ENCODE data around the gene SVIL.
"Not testable (repeated sequence)": the region's sequence is repeated elsewhere in the genome, so short reads cannot be mapped to it uniquely, and the experiment has no call there.

Gene SVIL

GRCh38 chr10:29539412-29539811 lies 95.4 kb downstream of the SVIL start:
- no peak overlapping the region for H2AFZ ChIP-seq (ENCODE audit: low read length)
- no peak overlapping the region for H3K27ac ChIP-seq (ENCODE audit: low read length)
- no peak for DNase-seq
- H3K9me3 ChIP-seq (replicated peaks; ENCODE audit: insufficient read depth, low read length): no peaks in the 10 kb centered on the region
- no peak overlapping the region for H3K4me3 ChIP-seq (ENCODE audit: low read length)
- H3K4me1 ChIP-seq (ENCODE audit: low read length): no peaks in the 10 kb centered on the region
- H3K4me2 ChIP-seq (ENCODE audit: low read depth, low read length): no peak overlapping the region
- H3K79me2 ChIP-seq (ENCODE audit: low read length): no peaks in the 10 kb centered on the region
- no peak overlapping the region for H3K9ac ChIP-seq (ENCODE audit: low read length)
- H3K27me3 ChIP-seq (replicated peaks; ENCODE audit: insufficient read depth, low read length): no peaks in the 10 kb centered on the region
- no peaks in the 10 kb centered on the region for H4K20me1 ChIP-seq (ENCODE audit: insufficient read depth, low read length)
- no peaks in the 10 kb centered on the region for H3F3A ChIP-seq (ENCODE audit: insufficient read depth, low read length)
- H3K36me3 ChIP-seq (replicated peaks; ENCODE audit: insufficient read depth, low read length): no peaks in the 10 kb centered on the region
- TF ChIP-seq CTCF (IDR thresholded peaks at IDR 0.05; ENCODE audit: low read length) (no peak), EZH2 (optimal IDR thresholded peaks at IDR 0.05; ENCODE audit: low read depth, low read length) (no peak), EZH2phosphoT487 (IDR thresholded peaks at IDR 0.05; ENCODE audit: low read length) (no peak)
- H3K9me2 ChIP-seq (replicated peaks; ENCODE audit: insufficient read depth, low read length): no peaks in the 10 kb centered on the region

- Histone ChIP-seq H2AFZ (ENCODE audit: low read length) (no peak overlapping the region), H3K36me3 (replicated peaks; ENCODE audit: insufficient read depth, low read length) (no peaks in the 10 kb centered on the region), H3K9ac (ENCODE audit: low read length) (no peak overlapping the region), H3K79me2 (ENCODE audit: low read length) (no peaks in the 10 kb centered on the region), H3K9me2 (replicated peaks; ENCODE audit: insufficient read depth, low read length) (no peaks in the 10 kb centered on the region), H3K4me3 (ENCODE audit: low read length) (no peak overlapping the region), H3K9me3 (replicated peaks; ENCODE audit: insufficient read depth, low read length) (no peaks in the 10 kb centered on the region), H3K4me2 (ENCODE audit: low read depth, low read length) (no peak overlapping the region), H3K27me3 (replicated peaks; ENCODE audit: insufficient read depth, low read length) (no peaks in the 10 kb centered on the region), H3F3A (ENCODE audit: insufficient read depth, low read length) (no peaks in the 10 kb centered on the region), H4K20me1 (ENCODE audit: insufficient read depth, low read length) (no peaks in the 10 kb centered on the region), H3K27ac (ENCODE audit: low read length) (no peak overlapping the region), H3K4me1 (ENCODE audit: low read length) (no peaks in the 10 kb centered on the region)
- DNase-seq: no peak
- TF ChIP-seq EZH2 (optimal IDR thresholded peaks at IDR 0.05; ENCODE audit: low read depth, low read length): no peak
- no peak for TF ChIP-seq CTCF (IDR thresholded peaks at IDR 0.05; ENCODE audit: low read length)
- no peak for TF ChIP-seq EZH2phosphoT487 (IDR thresholded peaks at IDR 0.05; ENCODE audit: low read length)
Observed at GRCh38 chr10:29537799-29538198, 97.0 kb downstream of the SVIL start.

- H3K9ac ChIP-seq (ENCODE audit: low read length); H3K27ac ChIP-seq (ENCODE audit: low read length); H3K4me3 ChIP-seq (ENCODE audit: low read length); H3K9me2 ChIP-seq (replicated peaks; ENCODE audit: insufficient read depth, low read length); H3K9me3 ChIP-seq (replicated peaks; ENCODE audit: insufficient read depth, low read length); H4K20me1 ChIP-seq (ENCODE audit: insufficient read depth, low read length); H3K4me2 ChIP-seq (ENCODE audit: low read depth, low read length); H2AFZ ChIP-seq (ENCODE audit: low read length); DNase-seq; H3K27me3 ChIP-seq (replicated peaks; ENCODE audit: insufficient read depth, low read length); H3K4me1 ChIP-seq (ENCODE audit: low read length); H3K36me3 ChIP-seq (replicated peaks; ENCODE audit: insufficient read depth, low read length); H3F3A ChIP-seq (ENCODE audit: insufficient read depth, low read length); H3K79me2 ChIP-seq (ENCODE audit: low read length): not testable (repeated sequence)
Observed at GRCh38 chr10:29536691-29537090, 98.1 kb downstream of the SVIL start.

DNA sequence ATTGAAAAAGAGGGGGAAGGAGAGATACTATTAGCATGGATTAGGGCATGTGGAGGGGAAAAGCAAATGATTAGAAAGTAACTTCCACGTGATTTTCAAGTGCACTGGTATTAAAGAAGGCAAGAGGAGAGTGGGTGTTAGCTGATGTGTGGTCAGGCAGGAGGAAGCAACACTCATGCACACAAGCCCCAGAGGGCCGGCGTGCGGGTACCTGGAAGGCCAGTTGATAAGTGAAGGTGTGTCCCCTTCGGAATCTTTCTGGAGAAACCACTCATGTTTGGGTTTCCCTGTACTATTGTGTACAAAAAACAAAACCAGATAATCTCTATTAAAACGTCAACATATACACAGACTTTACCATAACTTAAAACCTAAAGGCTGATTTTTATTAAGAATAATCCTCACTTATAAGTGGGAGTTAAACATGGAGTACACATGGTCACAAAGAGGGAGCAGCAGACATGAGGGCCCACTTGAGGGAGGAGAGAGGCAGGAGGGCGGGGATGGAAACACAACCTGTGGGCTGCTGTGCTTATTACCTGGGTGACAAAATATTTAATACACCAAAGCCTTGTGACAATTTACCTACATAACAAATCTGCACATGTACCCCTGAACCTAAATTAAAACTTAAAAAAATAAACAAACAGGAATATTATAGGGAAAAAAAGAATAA lies 98.9 kb downstream of the SVIL start:
- Histone ChIP-seq H3F3A (ENCODE audit: insufficient read depth, low read length) (no peaks in the 10 kb centered on the region), H3K36me3 (replicated peaks; ENCODE audit: insufficient read depth, low read length) (no peaks in the 10 kb centered on the region), H3K27ac (ENCODE audit: low read length) (no peak overlapping the region), H3K79me2 (ENCODE audit: low read length) (no peaks in the 10 kb centered on the region), H3K4me1 (ENCODE audit: low read length) (no peaks in the 10 kb centered on the region), H3K4me2 (ENCODE audit: low read depth, low read length) (no peak overlapping the region), H2AFZ (ENCODE audit: low read length) (no peak overlapping the region), H3K4me3 (ENCODE audit: low read length) (no peak overlapping the region), H3K9ac (ENCODE audit: low read length) (no peak overlapping the region), H3K27me3 (replicated peaks; ENCODE audit: insufficient read depth, low read length) (no peaks in the 10 kb centered on the region), H4K20me1 (ENCODE audit: insufficient read depth, low read length) (no peaks in the 10 kb centered on the region), H3K9me3 (replicated peaks; ENCODE audit: insufficient read depth, low read length) (no peaks in the 10 kb centered on the region), H3K9me2 (replicated peaks; ENCODE audit: insufficient read depth, low read length) (no peaks in the 10 kb centered on the region)
- TF ChIP-seq EZH2phosphoT487 (IDR thresholded peaks at IDR 0.05; ENCODE audit: low read length): no peak
- DNase-seq: no peak

Data from MM.1S (cell line).